Motor neuron (in vitro differentiated cells): ENCODE data around the gene RAD9A. TPM values are rescaled to one million over a fixed set of nuclear protein-coding genes. Genes with fewer than 3 reads are reported as not detected.

ENCODE experiments used
- ATAC-seq, 8 experiments: fragments of 200-7000 bp; cut with Tn5 transposase; replicated peaks in 6 of 8; 2 replicates each; pipeline ENCODE4 v1.8.0; 2021; ENCODE audit warnings: mild to moderate bottlenecking in 8 of 8, moderate library complexity in 8 of 8
- H3K27ac ChIP-seq, 2 donors: fragments of 250-450 bp; sonication (Bioruptor Pico); 2 replicates each; pipeline ENCODE4 v1.9.0; 2021; ENCODE audit warnings: antibody characterized with exemption in 2 of 2, mild to moderate bottlenecking in 2 of 2, moderate library complexity in 1 of 2
- H3K4me1 ChIP-seq, 2 donors: fragments of 250-450 bp; sonication (Bioruptor Pico); replicated peaks in 1 of 2; 2 replicates each; pipeline ENCODE4 v1.6.1; 2021; ENCODE audit warnings: antibody characterized with exemption in 2 of 2, mild to moderate bottlenecking in 2 of 2, moderate library complexity in 1 of 2
- H3K4me3 ChIP-seq, 5 donors: fragments of 250-450 bp; sonication (Bioruptor Pico); 2 replicates each; pipeline ENCODE4 v1.9.0; 2021; ENCODE audit warnings: antibody characterized with exemption in 5 of 5, mild to moderate bottlenecking in 5 of 5, moderate library complexity in 4 of 5
- WGBS, 10 experiments: fragments of 450-650 bp; shearing (Covaris generic); methylation state at CpG; one replicate each; pipeline ENCODE4 v1.0.0; 2022; 5-methylcytosine and 5-hydroxymethylcytosine counted together
- in situ Hi-C, 9 experiments: fragments of 400-800 bp; cut with MboI; loops; one replicate each; pipeline ENCODE4 v1.15.0; 2021; ENCODE audit warnings: low sequenced_read_pairs in 9 of 9, low pct_unique_long_range_greater_than_20kb in 2 of 9; ENCODE audit not compliant: unreplicated experiment in 9 of 9
- total RNA-seq, 8 experiments: library from RNA; unstranded; fragments of 300-600 nt; gene quantifications; 2 replicates each; pipeline versions ENCODE4 v1.2.3 to v1.2.4, GENCODE V29; 2022

The RAD9A gene
- total RNA-seq, 8 experiments from 2014 or later, result 4.0 to 25.5 (median 16.2) TPM

DNA sequence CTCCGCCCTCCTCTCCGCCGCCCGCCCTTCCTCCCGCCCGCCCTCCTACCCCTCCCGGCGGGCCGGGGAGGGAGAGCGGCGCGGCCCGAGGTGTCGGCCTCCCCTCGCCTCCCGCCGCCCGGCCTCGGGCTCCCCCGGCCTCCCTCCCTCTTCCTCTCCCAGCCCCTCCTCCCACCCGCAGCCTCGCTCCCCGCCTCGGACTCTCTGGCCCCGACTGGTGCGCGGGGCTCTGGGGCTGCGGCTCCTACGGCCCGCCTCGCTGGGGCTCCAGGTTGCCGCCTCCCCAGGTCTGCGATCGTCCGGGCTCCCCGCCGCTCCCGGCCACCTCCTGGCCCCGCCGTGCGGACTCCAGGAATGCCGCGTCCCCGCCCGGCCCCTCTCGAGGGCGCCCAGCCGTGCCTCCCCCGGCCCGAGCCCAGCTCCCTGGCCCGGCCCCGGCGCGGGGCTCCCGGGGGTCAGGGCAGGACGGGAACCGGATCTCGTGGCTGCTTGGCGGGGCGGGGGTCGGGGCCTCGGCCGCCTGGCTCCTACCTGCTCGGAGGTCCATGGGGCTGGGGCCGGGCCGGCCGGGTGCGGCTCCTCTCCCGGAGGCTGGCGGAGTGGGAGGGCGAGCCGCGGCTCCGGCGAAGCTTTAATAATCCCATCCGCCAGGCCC, 18.7 kb upstream of the RAD9A start, which contains the start of gene CLCF1:
Gene CLCF1 (minus strand): TSS at position 606 of the 655 bp plus-strand sequence. CDS start 59 bp downstream, at position 547.
- WGBS, 10 experiments, result 0% methylated on average over 2 to 7 of the region's 76 CpGs; no CpG with 5 or more reads in 8 of the 10 experiments
- in situ Hi-C loops, result no loop called here
- H3K27ac ChIP-seq, result peak within 1 kb of the TSS; percentile 26 to 86
- peaks cover 24 to 43% of the 10 kb centered on the region in 2 donors for H3K4me1 ChIP-seq
- H3K4me3 ChIP-seq, result peak within 1 kb of the TSS; percentile 49 to 57 (median 53)
- peak; percentile 39 to 75 (median 66) for ATAC-seq

DNA sequence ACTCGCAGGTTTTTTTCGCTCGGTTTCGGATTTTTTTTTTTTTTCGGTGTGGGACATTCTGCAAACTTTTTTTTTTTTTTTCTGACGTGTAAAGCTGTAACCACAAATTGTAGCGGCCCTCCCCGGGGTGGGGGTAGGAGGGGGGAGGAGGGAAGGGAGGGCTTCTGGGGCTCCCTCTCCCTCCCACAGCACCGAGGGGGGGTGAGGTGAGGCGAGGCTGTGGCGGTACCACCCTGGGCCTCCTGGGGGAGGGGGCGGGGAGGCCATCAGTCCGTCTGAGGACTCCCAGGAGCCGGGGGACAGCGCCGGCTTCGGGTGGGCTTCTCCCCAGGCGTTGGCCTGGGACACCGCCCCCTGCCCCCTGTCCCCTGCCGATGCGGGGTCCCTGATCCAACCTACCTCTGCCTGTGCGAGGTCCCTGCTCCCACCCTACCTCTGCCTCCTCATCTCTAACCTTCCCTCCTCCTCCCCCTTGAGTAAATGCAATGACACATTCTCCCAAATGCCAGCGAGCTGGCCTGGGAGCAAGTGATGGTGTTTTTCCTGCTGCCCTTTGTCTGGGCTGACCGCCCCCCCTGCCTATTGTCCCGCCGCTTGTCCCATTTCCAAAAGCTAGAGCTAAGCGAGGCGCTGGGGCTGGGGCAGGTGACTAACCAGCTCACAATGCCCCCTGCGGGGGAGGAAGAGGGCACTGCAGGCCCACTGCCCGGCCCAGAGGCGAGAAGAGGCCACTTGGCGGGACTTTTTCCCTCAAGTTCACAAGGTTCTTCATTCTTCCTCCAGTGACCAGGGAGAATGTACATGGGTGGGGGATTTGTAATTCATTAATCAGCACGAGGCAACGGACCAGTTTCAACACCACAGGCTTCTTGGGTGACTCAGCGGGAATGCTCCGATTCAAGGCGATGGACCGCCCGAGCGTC, 17.9 kb upstream of the RAD9A start:
- peak overlapping the region in 1 of 2 donors; percentile 86 for H3K27ac ChIP-seq
- peak; percentile 12 to 55 (median 46) for ATAC-seq
- peaks cover 24 to 43% of the 10 kb centered on the region in 2 donors for H3K4me1 ChIP-seq
- in situ Hi-C loops, result no loop called here
- 0 to 20% (median 2%) methylated on average over 1 to 14 of the region's 40 CpGs; no CpG with 5 or more reads in 2 of the 10 experiments for WGBS, 10 experiments
- H3K4me3 ChIP-seq, result peak overlapping the region; percentile 49 to 57 (median 53)

DNA sequence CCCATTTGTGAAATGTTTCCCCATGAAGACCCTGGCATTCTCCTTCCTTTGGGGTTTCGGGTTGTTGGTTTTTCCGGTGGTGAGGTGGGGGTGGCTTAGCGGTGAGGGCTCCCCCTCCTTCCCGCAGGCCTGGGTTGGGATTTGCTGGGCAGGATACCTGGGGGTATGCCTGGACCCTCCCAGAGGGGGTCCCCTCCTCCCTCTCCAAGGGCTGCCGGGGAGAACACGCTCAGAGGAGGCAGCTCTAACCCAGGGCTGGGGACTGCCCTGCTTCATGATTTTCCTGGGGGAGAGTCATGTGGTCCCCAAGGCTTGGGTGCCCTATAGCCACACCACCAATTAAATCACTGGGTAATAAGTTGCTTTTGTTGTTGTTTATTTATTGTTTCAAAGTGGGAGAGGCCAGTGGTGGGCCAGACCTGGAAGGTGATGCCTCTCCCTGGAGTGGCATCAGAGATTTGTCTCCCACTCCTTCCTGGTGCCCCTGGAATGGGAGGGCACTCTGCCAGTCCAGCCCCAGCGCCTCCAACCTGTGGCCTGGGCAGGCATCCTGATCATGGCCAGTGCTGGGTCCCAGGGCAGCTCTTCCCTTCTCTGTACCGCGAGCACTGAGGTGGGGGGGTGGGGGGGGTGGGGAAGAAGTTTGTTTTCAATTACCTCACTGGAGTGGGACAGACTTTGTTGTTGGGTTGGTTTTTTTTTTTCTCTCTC, 17.1 kb upstream of the RAD9A start:
- H3K4me1 ChIP-seq, result peaks cover 24 to 44% of the 10 kb centered on the region in 2 donors
- WGBS, 10 experiments, result 20 to 25% methylated on average over 1 to 2 of the region's 9 CpGs; no CpG with 5 or more reads in 8 of the 10 experiments
- in situ Hi-C loops, result loop anchor here in 1 of 9 experiments (25.0 kb wide), 1 partner anchor 113 kb away; the partner anchor contains the start of gene AIP
- no peak for ATAC-seq
- H3K27ac ChIP-seq, result no peak overlapping the region
- H3K4me3 ChIP-seq, result peak overlapping the region in 3 of 5 donors; percentile 51 to 57 (median 53)

DNA sequence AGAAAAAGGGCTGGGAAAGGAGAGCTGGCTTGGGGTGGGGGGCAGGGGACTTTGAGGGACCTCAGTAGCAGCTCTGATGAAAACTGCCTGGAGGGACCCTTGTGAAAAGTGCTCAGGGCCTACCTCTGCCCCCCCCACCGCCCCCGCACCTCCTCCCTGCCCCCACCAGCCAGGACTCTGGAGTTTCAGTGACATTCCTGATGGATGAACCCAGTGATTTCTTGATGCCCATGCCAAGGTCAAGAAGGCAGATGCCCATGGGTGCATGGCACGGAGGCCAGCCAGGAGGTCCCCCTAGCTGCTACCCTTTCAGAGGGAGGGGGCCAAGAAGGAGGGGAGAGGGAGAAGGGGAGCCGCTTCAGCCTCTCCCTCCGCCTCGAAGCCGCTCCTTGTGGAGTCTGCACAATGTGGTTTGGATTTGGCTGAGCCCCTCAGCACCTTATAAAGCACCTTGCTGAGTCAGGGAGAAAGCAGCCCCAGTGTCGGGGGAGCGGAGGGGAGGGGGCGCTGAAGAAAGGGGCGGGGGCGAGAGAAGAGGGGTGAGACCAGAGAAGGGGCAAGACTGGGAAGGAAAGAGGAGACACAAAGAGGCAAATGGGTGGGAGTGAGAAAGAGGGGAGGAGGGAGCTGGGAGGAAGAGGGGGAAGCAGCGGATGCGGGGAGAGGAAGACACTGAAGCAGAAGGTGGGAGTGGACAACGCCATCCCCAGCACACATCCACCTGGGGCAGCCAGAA, 16.3 kb upstream of the RAD9A start:
- 0% methylated on average over 5 of the region's 15 CpGs; no CpG with 5 or more reads in 9 of the 10 experiments for WGBS, 10 experiments
- Histone ChIP-seq H3K27ac (no peak overlapping the region), H3K4me1 (peaks cover 24 to 40% of the 10 kb centered on the region in 2 donors), H3K4me3 (no peak overlapping the region)
- in situ Hi-C loops, result loop anchor here in 1 of 9 experiments (25.0 kb wide), 1 partner anchor 112 kb away; the partner anchor contains the start of gene AIP
- ATAC-seq, result no peak

DNA sequence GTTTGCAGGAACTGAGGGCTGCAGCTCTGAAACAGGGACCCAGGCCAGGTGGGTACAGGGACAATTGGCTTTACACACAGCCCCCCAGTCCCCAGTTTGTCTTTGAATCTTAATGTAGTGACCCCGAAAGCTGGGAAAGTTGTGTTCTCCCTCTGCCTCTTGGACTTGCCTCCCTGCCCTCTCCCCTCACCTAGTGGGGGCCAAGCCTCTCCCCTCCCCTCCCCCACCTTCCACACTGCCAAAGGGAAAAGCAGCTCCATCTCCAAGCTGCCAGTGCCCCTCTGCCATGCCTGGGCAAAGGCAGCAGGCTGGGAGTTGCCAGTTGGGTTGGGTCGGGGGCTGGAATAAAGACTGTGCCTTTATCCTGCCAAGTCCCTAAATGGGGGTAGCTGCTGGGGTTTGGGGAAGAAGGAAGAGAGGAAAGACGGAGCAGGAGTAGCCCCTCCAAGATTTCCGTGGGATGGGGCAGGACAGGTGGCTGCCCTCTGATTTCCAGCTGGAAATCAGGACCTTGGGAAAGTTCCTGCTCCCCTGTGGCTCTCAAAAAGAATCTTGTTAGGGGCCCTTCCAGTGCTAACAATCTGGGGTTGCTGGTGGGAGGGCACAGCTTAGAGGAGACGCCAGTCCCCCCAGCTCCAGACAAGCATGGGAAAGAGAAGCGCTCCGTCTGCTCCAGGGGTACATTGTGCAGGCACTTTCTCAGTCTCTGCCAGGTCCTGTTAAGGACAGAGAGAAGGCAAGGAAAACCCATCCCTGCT, 15.5 kb upstream of the RAD9A start:
- no peak for ATAC-seq
- 29 to 100% (median 83%) methylated on average over 1 to 3 of the region's 7 CpGs; no CpG with 5 or more reads in 5 of the 10 experiments for WGBS, 10 experiments

DNA sequence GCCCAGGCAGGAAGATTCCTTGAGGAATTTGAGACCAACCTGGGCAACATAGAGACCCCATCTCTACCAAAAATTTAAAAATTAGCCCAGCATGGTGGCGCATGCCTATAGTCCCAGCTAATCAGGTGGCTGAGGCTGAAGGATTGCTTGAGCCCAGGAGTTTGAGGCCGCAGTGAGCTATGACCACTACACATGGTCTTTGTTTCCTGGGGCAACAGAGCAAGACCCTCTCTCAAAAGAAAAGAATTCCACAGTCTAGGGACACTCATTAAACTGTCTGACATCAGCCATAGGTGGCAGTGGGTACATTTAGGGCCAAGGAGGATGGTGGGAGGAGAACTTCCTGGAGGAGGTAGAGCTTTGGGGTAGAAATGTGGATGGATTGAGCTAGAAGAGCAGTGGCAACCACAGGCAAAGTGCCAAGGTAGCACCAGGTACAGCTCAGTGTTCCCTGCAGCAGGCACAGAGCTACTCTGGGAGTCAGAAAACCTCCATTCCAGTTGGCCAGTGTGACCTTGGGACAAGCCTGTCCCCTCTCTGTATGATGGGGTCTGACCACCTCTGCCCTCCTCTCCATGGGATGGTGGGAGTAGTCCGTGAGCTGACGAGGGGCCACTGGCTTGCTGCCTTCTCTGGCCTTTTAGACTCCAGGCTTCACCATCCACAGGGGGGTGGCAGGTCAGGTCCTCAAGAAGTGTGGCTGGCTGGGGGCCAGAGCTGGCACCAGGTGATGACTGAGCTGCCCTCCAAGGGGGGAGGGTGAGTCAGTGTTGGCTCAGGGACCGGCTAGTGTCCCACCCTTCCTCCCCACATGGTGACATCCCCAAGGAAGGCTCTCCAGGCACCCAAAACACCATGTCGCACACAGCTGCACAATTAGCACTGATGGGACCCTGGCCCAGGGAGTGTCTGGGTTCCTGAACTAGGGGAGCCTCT, 14.6 kb upstream of the RAD9A start:
- in situ Hi-C loops, result loop anchor here in 1 of 9 experiments (25.0 kb wide), 1 partner anchor 110 kb away; the partner anchor contains the start of gene AIP
- 40 to 88% (median 63%) methylated on average over 1 to 2 of the region's 6 CpGs; no CpG with 5 or more reads in 6 of the 10 experiments for WGBS, 10 experiments
- peaks cover 13 to 24% of the 10 kb centered on the region in 2 donors for H3K4me1 ChIP-seq
- H3K27ac ChIP-seq, result no peak overlapping the region
- no peak for ATAC-seq
- H3K4me3 ChIP-seq, result no peak overlapping the region

More for the DNA sequence above, 15.5 kb upstream of the RAD9A start:
- Histone ChIP-seq H3K27ac (no peak overlapping the region), H3K4me3 (no peak overlapping the region), H3K4me1 (peaks cover 22 to 33% of the 10 kb centered on the region in 2 donors)
- in situ Hi-C loops, result loop anchor here in 1 of 9 experiments (25.0 kb wide), 1 partner anchor 111 kb away; the partner anchor contains the start of gene AIP

DNA sequence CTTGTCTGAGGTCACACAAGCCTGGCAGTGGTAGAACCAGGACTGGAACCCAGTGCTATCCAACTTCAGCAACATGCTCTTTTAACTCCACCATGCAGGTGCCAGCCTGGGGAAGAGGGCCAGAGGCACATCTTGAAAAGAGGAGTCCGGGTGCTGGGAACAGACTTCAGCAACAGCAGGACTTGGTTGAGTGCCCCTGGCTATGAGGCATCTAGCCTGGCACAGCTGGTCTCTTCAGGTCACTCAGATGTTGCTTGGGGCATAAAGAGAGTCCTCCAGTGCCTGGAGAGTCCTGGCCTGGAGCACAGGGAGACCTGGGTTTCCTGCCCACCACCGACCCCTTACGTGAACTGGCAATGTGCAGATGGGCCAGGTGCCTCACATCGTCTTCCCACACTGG, 13.2 kb upstream of the RAD9A start:
- ATAC-seq, result no peak
- WGBS, 10 experiments, result 43 to 100% (median 90%) methylated on average over 1 to 3 of the region's 4 CpGs; no CpG with 5 or more reads in 6 of the 10 experiments
- in situ Hi-C loops, result loop anchor here in 1 of 9 experiments (25.0 kb wide), 1 partner anchor 109 kb away; the partner anchor contains the start of gene AIP
- Histone ChIP-seq H3K4me1 (peaks cover 12 to 22% of the 10 kb centered on the region in 2 donors), H3K27ac (no peak overlapping the region), H3K4me3 (no peak overlapping the region)

DNA sequence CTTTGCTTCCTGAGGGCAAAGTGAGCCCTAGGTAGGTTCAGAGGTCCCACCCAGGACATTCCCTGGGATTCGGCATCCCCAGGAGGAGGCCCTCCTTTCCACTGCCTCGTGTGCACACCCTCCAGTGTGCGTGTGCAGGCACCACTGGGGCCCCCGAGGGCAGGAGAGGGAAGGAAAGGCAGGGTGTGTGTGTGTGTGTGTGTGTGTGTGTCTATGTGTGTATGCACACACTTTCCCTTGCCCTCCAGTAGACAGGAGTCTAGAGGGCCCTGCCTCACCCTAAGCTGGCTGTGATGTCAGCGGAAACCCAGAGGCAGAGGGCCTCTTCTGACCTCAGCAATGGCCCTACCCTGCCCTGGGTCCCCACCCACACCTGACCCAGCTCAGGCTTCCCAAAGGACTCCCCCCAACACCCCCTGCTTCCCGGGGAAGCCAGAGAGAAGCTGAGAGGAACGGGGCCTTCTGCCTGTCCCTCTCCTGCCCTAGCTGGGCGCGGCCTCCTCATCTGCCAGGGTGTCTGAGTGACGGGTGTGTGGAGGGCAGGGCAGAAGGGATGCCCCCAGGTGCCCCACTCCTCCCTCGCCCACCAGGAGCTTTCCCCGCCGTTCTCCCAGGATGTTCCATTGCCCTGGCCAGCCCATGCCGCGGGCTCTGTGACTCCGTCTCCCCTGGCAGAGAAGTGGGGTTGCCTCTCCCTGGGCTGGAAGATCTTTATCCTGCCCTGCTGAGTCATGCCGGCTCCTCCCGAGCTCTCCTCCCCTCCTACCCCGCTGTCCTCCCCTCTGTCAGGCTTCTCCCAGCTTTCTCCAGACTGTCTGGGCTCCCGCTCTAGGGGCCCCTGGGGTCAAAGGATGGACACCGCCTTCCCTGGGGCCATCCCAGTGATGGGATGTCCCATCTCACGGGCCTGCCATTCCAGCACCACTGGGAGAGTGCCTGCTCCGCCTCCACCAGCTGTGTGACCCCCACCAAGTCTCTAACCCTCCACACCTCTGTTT, 12.4 kb upstream of the RAD9A start:
- peak in 7 of 8 experiments; percentile 35 to 81 (median 50) for ATAC-seq
- 33 to 100% (median 100%) methylated on average over 1 to 4 of the region's 23 CpGs; no CpG with 5 or more reads in 7 of the 10 experiments for WGBS, 10 experiments
- H3K4me1 ChIP-seq, result peaks cover 4 to 20% of the 10 kb centered on the region in 2 donors
- no peak overlapping the region for H3K4me3 ChIP-seq
- in situ Hi-C loops, result loop anchor here in 1 of 9 experiments (25.0 kb wide), 1 partner anchor 108 kb away; the partner anchor contains the start of gene AIP
- H3K27ac ChIP-seq, result no peak overlapping the region

DNA sequence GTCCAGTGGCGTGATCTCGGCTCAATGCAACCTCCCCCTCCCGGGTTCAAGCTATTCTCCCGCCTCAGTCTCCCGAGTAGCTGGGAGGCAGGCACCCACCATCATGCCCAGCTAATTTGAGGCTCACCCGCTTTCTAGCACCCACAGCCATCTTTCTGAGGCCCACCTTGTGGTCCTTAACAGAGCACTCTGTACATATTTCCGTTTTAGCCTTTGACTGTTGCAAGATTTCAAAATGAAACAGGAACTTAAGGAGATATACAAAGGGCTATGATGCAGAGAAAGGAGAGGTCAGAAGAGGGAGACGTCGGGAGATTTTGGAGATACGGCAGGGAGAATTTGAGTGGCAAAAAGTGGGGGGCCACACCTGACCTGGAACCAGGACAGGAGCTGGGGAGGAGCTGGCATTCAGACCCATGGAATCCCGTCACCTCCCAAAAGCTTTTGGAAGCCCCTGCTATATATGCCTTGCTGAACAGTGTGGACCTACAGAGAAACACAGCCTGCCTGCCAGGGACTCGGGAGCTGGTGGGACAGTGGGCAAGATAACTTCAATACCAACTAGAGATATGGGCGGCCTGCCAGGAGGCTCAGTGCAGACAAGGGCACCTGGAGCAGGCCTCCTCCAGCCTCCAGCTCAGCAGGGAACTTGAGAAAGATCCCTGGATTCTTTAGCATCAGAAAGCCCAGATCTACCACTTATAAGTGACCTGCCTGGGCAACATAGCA, 10.4 kb upstream of the RAD9A start:
- in situ Hi-C loops, result loop anchor here in 1 of 9 experiments (25.0 kb wide), 1 partner anchor 106 kb away; the partner anchor contains the start of gene AIP
- ATAC-seq, result no peak

More for the DNA sequence above, 10.4 kb upstream of the RAD9A start:
- Histone ChIP-seq H3K27ac (no peak overlapping the region), H3K4me3 (no peak overlapping the region), H3K4me1 (peaks cover 0 to 6% of the 10 kb centered on the region in 2 donors)
- 77 to 100% (median 87%) methylated on average over 1 to 9 of the region's 13 CpGs for WGBS, 10 experiments
